GM12878 (cell line): ENCODE results near the gene SPATA6.

Source experiments
- CTCF ChIP-seq, 3 experiments: IDR thresholded peaks in 2 of 3; conservative IDR thresholded peaks in 1 of 3; 2 replicates each; pipeline ENCODE4 v1.5.1; 2011; ENCODE audit warnings: low read depth in 3 of 3, low read length in 3 of 3, mild to moderate bottlenecking in 3 of 3, control low read depth in 2 of 3, moderate library complexity in 2 of 3, inconsistent platforms in 1 of 3, mixed read lengths in 1 of 3; ENCODE audit not compliant: control insufficient read depth in 2 of 3, insufficient read depth in 1 of 3; ENCODE audit errors: extremely low read depth in 1 of 3
- CUX1 ChIP-seq: IDR thresholded peaks from 2 replicates; pipeline ENCODE4 v1.6.1; 2012; ENCODE audit warnings: improper control_type of control experiment, low read depth, low read length; ENCODE audit not compliant: insufficient replicate concordance
- MAX ChIP-seq: IDR thresholded peaks from 2 replicates; pipeline ENCODE4 v1.6.1; 2012; ENCODE audit warnings: low read depth, low read length, improper control_type of control experiment
- POLR2AphosphoS2 ChIP-seq: IDR thresholded peaks from 2 replicates; pipeline ENCODE4 v1.6.1; 2011; ENCODE audit warnings: low read depth, mild to moderate bottlenecking, low read length, improper control_type of control experiment, moderate library complexity
- REST ChIP-seq: IDR thresholded peaks from 2 replicates; pipeline ENCODE4 v1.6.1; 2012; ENCODE audit warnings: mild to moderate bottlenecking, low read depth, low read length
- SREBF2 ChIP-seq: IDR thresholded peaks from 2 replicates; pipeline ENCODE4 v1.6.1; 2012; ENCODE audit warnings: mild to moderate bottlenecking, low read length
- USF2 ChIP-seq: IDR thresholded peaks from 2 replicates; pipeline ENCODE4 v1.6.1; 2011; ENCODE audit warnings: low read depth, low read length, improper control_type of control experiment, borderline replicate concordance
- ZZZ3 ChIP-seq: IDR thresholded peaks from 2 replicates; pipeline ENCODE4 v1.6.1; 2011; ENCODE audit warnings: low read depth; ENCODE audit not compliant: control insufficient read depth, insufficient read length

GRCh38 chr1:48251323-48251722 lies 220.7 kb downstream of the SPATA6 start:
- TF ChIP-seq SREBF2, result no peak
- no peak for TF ChIP-seq CUX1
- no peak for TF ChIP-seq CTCF (IDR thresholded peaks at IDR 0.05 in 2 of 3, conservative IDR thresholded peaks at IDR 0.05 in 1 of 3; ENCODE audit: control insufficient read depth in 2 of 3, extremely low read depth in 1 of 3, insufficient read depth in 1 of 3, low read depth in 3 of 3, low read length in 3 of 3)
- TF ChIP-seq MAX, result no peak
- TF ChIP-seq USF2, result no peak
- no peak for TF ChIP-seq POLR2AphosphoS2
- TF ChIP-seq ZZZ3, result no peak
- TF ChIP-seq REST, result no peak
